Common myeloid progenitor, CD34-positive (primary cell): ENCODE data around the gene APLF.

Experiments used
- CTCF ChIA-PET: fragments of 350-600 bp; sonication (Branson Sonifier 250); formaldehyde crosslinking; loops from one replicate; lab custom pipeline; 2021; ENCODE audit warnings: antibody characterized with exemption; lab: Charles Lee
- POLR2A ChIA-PET: fragments of 350-600 bp; sonication (Branson Sonifier 250); formaldehyde crosslinking; loops from one replicate; lab custom pipeline; 2021; ENCODE audit warnings: antibody characterized with exemption; lab: Charles Lee
- DNase-seq, 3 donors: peaks; one replicate each; pipeline versions ENCODE4 v3.0.0 to v3.0.0-alpha.2; 2013
- H3K27ac ChIP-seq, 2 experiments: 1 replicate in 1 of 2; 2 replicates in 1 of 2; pipeline ENCODE4 v1.7.0; 2013; ENCODE audit warnings: inconsistent platforms in 2 of 2, low read length in 2 of 2, mild to moderate bottlenecking in 2 of 2, low read depth in 1 of 2, moderate library complexity in 1 of 2; ENCODE audit not compliant: severe bottlenecking in 2 of 2, insufficient read depth in 1 of 2, poor library complexity in 1 of 2
- H3K27me3 ChIP-seq, 5 experiments: replicated peaks in 2 of 5; 1 replicate in 3 of 5; 2 replicates in 2 of 5; pipeline versions ENCODE4 v1.6.1 to v1.7.0; 2013; ENCODE audit warnings: low read length in 4 of 5, mild to moderate bottlenecking in 2 of 5, moderate library complexity in 2 of 5, inconsistent platforms in 1 of 5; ENCODE audit not compliant: insufficient read depth in 5 of 5, control insufficient read depth in 4 of 5
- H3K36me3 ChIP-seq, 4 experiments: 1 replicate in 2 of 4; 2 replicates in 2 of 4; pipeline versions ENCODE4 v1.6.1 to v1.7.0; 2013; ENCODE audit warnings: low read length in 3 of 4, control low read depth in 1 of 4, mild to moderate bottlenecking in 1 of 4; ENCODE audit not compliant: control insufficient read depth in 4 of 4, insufficient read depth in 4 of 4
- H3K4me1 ChIP-seq, 4 experiments: 1 replicate in 3 of 4; 2 replicates in 1 of 4; pipeline versions ENCODE4 v1.6.1 to v1.7.1; 2013; ENCODE audit warnings: low read length in 3 of 4, mild to moderate bottlenecking in 3 of 4, control low read depth in 1 of 4, inconsistent platforms in 1 of 4, moderate library complexity in 1 of 4; ENCODE audit not compliant: control insufficient read depth in 4 of 4, insufficient read depth in 4 of 4; ENCODE audit errors: control extremely low read depth in 1 of 4
- H3K4me3 ChIP-seq, 7 experiments: 1 replicate in 4 of 7; 2 replicates in 3 of 7; pipeline versions ENCODE4 v1.5.1 to v1.7.0; 2013; ENCODE audit warnings: mild to moderate bottlenecking in 7 of 7, low read length in 6 of 7, moderate library complexity in 6 of 7, inconsistent platforms in 2 of 7, low read depth in 2 of 7, control low read depth in 1 of 7; ENCODE audit not compliant: insufficient read depth in 4 of 7, control insufficient read depth in 1 of 7; ENCODE audit errors: extremely low read depth in 1 of 7
- H3K9me3 ChIP-seq, 5 experiments: 1 replicate in 4 of 5; 2 replicates in 1 of 5; pipeline versions ENCODE4 v1.6.1 to v1.7.1; 2013; ENCODE audit warnings: low read length in 4 of 5, mild to moderate bottlenecking in 2 of 5, inconsistent platforms in 1 of 5, low read depth in 1 of 5, moderate library complexity in 1 of 5; ENCODE audit not compliant: control insufficient read depth in 4 of 5, insufficient read depth in 2 of 5; ENCODE audit errors: control extremely low read depth in 1 of 5
- WGBS: methylation state at CpG from one replicate; pipeline ENCODE4 v1.1.5; 2013; ENCODE audit not compliant: insufficient coverage; 5-methylcytosine and 5-hydroxymethylcytosine counted together

Gene APLF

DNA sequence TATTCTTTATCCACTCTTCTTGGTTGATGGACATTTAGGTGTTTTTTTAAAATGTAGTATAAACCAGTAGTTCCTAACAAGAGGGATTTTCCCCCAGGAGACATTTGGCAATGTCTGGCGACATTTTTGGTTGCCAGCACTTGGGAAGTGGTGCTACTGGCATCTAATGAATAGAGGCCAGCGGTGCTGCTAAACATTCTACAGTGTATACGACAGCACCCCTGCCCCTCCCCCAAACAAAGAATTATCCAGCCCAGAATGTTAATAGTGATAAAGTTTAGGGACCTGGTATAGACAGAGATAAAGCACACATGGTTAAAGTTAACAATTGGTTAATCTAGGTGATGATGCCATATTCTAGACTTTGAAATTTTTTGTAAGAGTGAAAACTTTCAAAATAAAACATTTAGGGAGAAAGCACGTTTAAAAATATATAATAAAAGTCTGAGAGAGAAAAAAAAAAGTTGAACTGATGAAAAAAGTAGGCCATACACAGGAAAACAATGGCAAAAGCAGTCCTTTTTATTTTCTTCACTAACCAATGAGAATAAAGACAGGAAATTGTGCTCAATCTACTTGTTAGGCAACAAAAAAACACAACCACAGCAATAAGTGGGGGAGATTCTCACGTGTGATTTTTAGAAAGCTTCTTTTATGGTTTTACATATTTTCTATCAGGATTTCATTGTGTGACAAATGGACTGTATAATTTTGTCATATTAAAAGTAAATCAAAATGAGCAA, 15.1 kb upstream of the APLF start:
- DNase-seq, result peak in 2 of 3 donors; percentile 63 to 72
- CTCF ChIA-PET, result interaction anchor here (1.5 to 2.4 kb wide), 3 partner anchors 11 to 266 kb away, joined by 3 to 13 read pairs (median 5); partner anchors contain the start of genes APLF and FBXO48
- POLR2A ChIA-PET, result no interaction called here
- Histone ChIP-seq H3K27me3 (no peaks in the 10 kb centered on the region), H3K9me3 (peaks cover 0 to 16% (median 4%) of the 10 kb centered on the region in 5 experiments), H3K27ac (no peak overlapping the region), H3K36me3 (no peaks in the 10 kb centered on the region), H3K4me3 (no peak overlapping the region), H3K4me1 (peaks cover 0 to 6% (median 0%) of the 10 kb centered on the region in 4 experiments)
- WGBS, result no CpG with 5 or more reads among the region's 5 CpGs

DNA sequence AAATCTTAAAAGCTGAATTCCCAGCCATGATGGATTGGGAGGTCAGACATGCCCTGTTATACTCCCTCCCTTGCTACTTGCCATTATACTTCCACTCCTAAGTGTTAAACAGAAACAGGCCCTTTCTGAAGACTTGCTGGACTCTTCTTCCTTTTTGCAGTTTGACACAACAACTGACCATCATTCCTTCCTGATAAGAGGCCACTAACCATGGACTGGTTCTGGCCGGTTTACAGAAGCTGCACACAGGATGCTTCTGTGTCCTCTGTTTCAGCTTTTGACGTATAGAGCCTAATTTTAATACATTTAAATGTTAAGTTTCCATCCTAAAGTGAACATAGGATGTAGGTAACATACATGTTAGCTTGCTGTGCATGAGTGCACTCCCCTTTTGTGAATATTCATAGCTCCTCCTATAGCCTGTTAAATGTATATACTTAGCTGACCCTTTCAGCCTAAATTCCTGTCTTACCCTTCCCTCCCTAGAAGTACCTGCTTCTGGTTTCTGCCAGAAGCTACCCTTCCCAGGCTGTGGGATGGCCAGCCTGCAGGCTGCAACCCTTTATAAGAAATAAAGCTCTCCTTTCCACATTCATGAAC, 13.5 kb upstream of the APLF start:
- DNase-seq, result no peak
- WGBS, result no CpG with 5 or more reads among the region's 2 CpGs
- Histone ChIP-seq H3K36me3 (no peaks in the 10 kb centered on the region), H3K4me1 (peaks cover 0 to 6% (median 0%) of the 10 kb centered on the region in 4 experiments), H3K27ac (no peak overlapping the region), H3K4me3 (no peak overlapping the region), H3K27me3 (no peaks in the 10 kb centered on the region), H3K9me3 (peaks cover 0 to 3% (median 0%) of the 10 kb centered on the region in 5 experiments)
- POLR2A ChIA-PET, result interaction anchor here (0.5 to 1.0 kb wide), 2 partner anchors 11 to 13 kb away, joined by 3 to 4 read pairs; partner anchors contain the start of genes APLF and FBXO48
- CTCF ChIA-PET, result interaction anchor here (1.5 to 2.4 kb wide), 4 partner anchors 10 to 265 kb away, joined by 3 to 13 read pairs (median 5); partner anchors contain the start of genes APLF and FBXO48

DNA sequence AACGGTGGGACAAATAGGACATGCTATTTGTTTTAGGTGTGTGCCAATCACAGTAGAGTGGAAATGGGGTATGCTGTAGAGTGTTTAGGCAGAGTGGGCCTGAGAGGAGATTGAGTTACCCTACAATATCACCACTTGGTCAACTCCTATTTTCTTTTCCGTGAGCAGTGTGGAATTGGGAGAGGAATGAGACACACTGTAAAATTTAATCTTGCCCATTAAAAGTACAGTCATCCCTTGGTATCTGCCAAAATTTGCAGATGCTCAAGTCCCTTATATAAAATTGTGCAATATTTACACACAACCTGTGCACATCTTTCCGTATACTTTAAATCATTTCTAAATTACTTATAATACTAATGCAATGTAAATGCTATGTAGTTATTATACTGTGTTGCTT, 12.7 kb upstream of the APLF start:
- WGBS, result no CpG with 5 or more reads among the region's 3 CpGs

DNA sequence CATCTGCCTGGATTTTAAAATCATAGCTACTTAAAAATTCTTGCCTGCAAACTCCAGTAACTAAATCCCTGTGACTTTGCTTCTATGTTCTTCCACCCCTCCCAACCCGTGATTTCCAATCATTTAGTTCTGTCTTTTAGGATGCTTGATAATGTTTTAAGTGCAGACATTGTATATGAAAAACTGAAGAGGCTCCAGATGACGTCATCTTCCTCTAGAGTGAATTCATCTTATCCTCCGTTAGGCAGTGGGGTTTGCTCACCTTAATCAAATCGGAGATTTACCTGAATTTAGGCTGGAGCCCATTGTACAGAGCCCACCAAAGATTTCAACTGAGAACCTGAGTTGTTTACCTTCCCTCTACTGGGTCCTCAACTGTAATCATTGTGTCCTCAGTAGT, 11.2 kb upstream of the APLF start:
- Histone ChIP-seq H3K36me3 (no peaks in the 10 kb centered on the region), H3K9me3 (no peaks in the 10 kb centered on the region), H3K27ac (no peak overlapping the region), H3K4me1 (peaks cover 0 to 6% (median 0%) of the 10 kb centered on the region in 4 experiments), H3K4me3 (no peak overlapping the region), H3K27me3 (no peaks in the 10 kb centered on the region)
- ChIA-PET POLR2A (no interaction called here), CTCF (interaction anchor here (1.0 to 2.2 kb wide), 3 partner anchors 9 to 246 kb away, joined by 3 to 7 read pairs (median 3); partner anchors contain the start of genes APLF and FBXO48)
- WGBS, result 100% methylated on average over 3 of the region's 4 CpGs
- no peak for DNase-seq

More for the DNA sequence above, 12.7 kb upstream of the APLF start:
- Histone ChIP-seq H3K36me3 (no peaks in the 10 kb centered on the region), H3K27ac (no peak overlapping the region), H3K9me3 (no peaks in the 10 kb centered on the region), H3K27me3 (no peaks in the 10 kb centered on the region), H3K4me1 (peaks cover 0 to 6% (median 0%) of the 10 kb centered on the region in 4 experiments), H3K4me3 (no peak overlapping the region)
- ChIA-PET CTCF (interaction anchor here (1.8 to 2.4 kb wide), 2 partner anchors 9 to 13 kb away, joined by 5 to 13 read pairs; no protein-coding TSS in a partner anchor), POLR2A (interaction anchor here (0.5 kb wide), 1 partner anchor 12 kb away, joined by 4 read pairs; no protein-coding TSS in a partner anchor)
- no peak for DNase-seq

- ChIA-PET POLR2A (no interaction called here), CTCF (interaction anchor here (1.0 to 1.3 kb wide), 2 partner anchors 259 to 337 kb away, joined by 3 read pairs; no protein-coding TSS in a partner anchor)
- Histone ChIP-seq H3K9me3 (no peaks in the 10 kb centered on the region), H3K36me3 (no peaks in the 10 kb centered on the region), H3K27ac (no peak overlapping the region), H3K4me1 (no peaks in the 10 kb centered on the region), H3K27me3 (no peaks in the 10 kb centered on the region), H3K4me3 (no peak overlapping the region)
- no peak for DNase-seq
- WGBS, result no CpG with 5 or more reads among the region's 1 CpG
Observed at GRCh38 chr2:68458981-68459380, 8.4 kb upstream of the APLF start.

GRCh38 chr2:68463287-68463877, 4.0 kb upstream of the APLF start:
- Histone ChIP-seq H3K27me3 (no peaks in the 10 kb centered on the region), H3K4me3 (no peak overlapping the region), H3K4me1 (peaks cover 2 to 21% (median 13%) of the 10 kb centered on the region in 4 experiments), H3K36me3 (peaks cover 0 to 3% (median 0%) of the 10 kb centered on the region in 4 experiments), H3K27ac (no peak overlapping the region), H3K9me3 (no peaks in the 10 kb centered on the region)
- no CpG with 5 or more reads among the region's 1 CpG for WGBS
- ChIA-PET CTCF (interaction anchor here (0.6 to 3.5 kb wide), 30 partner anchors 9 to 844 kb away, joined by 3 to 48 read pairs (median 4); no protein-coding TSS in a partner anchor), POLR2A (interaction anchor here (0.6 kb wide), 1 partner anchor 598 kb away, joined by 5 read pairs; no protein-coding TSS in a partner anchor)
- peak; percentile 61 to 77 (median 67) for DNase-seq
